ENCODE measurements around the gene LSM3.

The LSM3 gene

GRCh38 chr3:14158370-14158769 is 20.2 kb upstream of the LSM3 start:
- no peak for DNase-seq

- DNase-seq, result no peak
These were observed 19.2 kb upstream of the LSM3 start for GRCh38 chr3:14159426-14159825.

GRCh38 chr3:14161282-14161681 is 17.3 kb upstream of the LSM3 start:
- DNase-seq, result no peak

DNA sequence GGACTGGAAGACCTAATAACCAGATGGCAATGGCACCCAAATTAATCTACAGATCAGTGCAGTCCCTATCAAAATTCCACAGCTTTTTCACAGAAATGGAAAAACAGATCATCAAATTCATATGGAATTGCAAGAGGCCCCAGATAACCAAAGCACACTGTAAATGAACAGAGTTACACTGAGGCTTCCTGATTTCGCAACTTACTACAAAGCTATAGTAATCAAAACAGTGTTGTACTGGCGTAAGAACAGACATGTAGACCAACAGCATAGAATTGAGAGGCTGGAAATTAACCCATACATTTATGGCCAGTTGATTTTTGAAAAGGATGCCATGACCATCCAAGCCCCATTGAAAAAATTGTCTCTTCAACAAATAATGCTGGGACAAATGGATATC is 16.4 kb upstream of the LSM3 start:
- DNase-seq, result no peak

DNA sequence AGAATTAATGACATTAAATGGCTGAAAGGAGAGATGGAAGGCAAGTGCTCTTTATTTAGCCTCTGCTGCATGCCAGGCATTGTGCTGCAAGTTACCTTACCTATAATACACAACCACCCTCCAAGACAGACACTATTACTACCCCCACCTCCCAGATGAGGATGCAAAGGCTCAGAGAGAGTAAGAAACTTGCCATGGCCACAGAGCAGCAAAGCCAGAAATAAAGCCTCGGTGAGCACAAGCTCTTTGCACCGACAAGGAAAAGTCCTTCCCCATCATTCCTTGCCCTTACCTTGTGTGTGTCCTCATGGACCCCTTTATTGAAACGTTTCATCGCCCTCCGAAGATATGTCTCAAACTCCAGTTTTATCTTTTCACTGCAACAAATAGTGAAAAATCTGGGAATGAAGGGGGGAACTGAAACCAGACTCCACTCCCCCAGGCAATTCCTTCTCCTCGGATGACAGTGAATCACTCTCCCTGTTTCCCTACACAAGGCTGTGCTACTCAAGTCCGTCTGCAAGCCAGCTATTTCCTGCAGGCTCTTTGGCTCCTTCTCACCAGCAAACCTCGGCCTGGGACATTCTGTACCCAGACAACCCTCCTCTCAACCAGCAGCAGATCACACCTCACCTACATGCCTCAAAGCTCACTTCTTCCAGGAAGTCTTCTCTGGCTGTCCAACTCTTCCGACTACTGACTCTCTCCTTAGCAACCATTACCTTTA is 11.6 kb upstream of the LSM3 start:
- DNase-seq, result no peak

- DNase-seq, result no peak
These were observed 9.2 kb upstream of the LSM3 start for GRCh38 chr3:14169435-14169834.

GRCh38 chr3:14169871-14170270 is 8.7 kb upstream of the LSM3 start:
- DNase-seq, result no peak

DNA sequence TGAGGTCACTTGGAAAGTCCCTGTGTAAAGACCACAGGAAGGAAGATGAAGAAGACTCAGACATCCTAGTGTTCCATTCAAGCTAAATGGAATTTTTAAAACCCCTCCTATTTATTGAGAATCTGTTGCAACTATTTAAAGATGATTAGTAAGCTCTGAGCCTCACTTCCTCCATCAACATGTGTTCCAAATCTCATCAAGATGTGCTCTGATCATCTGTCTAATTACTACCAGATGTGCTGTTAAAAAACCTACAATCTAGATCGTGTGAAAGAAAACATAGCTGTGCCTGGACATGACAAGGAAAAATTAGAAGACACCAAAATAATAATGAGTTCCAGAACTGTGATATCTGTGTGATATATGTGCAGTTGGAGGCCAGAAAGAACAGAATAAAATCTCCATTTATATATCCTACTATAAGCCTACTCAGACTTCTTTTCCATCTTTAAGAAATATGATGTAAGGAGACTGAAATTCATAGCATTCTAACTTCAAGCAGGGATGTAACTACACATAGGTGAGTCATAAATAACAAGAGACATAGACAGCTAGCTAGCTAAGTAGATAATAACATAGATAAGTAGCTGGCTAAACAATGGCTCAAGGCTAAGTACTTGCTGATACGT is 8.0 kb upstream of the LSM3 start:
- no peak for DNase-seq

DNA sequence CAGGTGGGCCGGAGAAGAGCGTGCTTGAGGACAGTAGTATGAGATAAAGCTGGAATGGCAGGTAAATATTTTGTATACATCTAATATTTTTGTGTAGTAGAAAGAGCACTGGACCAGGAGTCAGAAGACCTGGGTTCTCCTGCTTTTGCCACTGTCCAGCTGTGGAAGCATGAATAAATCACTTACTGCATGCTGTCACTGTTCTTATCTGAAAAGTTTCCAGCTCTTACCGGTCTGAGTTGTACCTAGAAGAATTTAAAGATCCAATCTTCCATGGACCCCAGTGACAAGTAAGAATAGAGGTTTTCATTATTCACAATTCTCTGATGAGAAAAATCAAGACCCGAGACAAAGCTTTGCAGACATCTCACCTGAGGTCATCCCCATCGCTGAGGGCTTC is 6.1 kb upstream of the LSM3 start:
- no peak for DNase-seq

GRCh38 chr3:14174483-14174882 is 4.1 kb upstream of the LSM3 start:
- no peak for DNase-seq

DNA sequence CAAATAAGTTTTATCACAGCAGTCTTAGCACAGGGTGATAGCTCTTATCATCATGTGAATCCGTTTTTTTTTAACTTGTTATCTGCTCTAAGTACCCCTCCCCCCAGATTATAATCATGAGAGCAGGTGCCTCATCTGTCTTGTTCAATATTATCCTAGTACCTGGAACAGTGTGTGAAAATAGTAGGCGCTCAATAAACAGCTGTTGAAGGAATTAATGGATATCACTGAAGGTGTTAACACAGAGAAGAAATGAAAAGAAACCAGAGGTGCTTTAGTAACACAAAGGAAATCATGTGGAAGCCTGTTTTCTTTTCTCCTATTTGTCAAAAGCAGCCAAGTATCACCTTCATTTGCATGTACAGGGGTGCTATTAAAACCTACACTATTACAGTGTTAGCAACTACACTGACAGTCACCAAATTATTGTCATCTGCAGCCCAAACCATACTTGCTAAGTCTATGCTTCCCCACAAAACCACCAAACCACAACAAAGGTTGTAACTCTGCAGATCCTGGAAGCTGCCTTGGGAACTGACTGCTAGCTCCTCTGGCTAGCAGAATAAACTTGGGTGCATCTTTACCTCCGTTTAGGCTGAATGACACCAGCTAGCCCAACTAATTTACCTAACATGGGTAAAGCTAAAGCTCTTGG is 3.1 kb upstream of the LSM3 start:
- peak; percentile 11 to 17 for DNase-seq

DNA sequence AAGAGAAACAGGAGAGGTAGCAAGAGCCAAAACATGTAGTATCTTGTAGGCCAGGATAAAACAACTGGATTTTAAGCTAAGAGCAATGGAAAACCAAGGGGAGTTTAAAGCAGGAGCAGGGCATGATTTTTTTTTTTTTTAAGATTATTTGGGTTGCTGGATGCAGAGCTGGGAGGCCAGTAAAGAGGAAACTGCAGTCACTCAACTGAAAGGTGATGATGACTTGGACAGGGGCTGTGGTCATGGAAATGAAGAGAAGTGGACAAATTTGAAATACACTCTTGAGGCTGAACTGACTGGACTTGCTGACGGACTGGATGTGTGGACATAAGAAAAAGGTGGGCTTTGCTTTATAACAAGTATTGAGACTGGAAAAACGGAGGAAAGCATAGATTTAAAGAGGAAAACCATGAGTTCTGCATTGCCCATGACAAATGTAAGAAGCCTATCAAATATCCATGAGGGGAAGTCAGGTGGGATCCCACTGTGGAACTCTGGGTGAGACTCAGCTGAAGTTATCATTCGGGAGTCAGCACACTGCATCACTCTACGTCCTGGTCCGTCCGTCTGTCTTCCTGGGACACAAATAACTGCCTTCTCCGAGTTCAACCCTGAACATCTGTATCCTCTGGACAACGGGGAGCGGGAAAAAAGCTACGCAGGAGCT is 904 bp upstream of the LSM3 start:
- no peak for DNase-seq

GRCh38 chr3:14179114-14179465 is 473 bp downstream of the LSM3 start:
- no peak for DNase-seq

DNA sequence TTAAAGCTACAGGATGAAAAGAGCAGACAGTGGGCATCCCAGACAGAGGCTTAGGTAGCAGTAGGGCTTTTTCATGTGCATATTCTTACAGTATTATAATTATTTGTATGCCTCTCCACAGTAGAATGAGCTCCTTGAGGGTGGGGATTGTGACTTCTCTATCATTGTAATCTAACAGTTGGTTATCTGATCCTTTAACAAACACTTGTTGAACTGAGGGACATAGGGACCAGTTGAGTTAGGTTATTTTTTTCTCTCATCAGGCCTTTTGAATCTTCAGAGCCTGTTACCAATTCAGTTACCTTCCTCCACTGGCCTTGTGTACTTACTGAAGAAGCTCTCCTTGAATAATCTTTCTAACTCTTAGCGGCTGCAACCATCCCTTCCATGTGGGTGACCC is 1.2 kb downstream of the LSM3 start:
- DNase-seq, result no peak

GRCh38 chr3:14181253-14181652 is 2.6 kb downstream of the LSM3 start:
- no peak for DNase-seq

- no peak for DNase-seq
These were observed 4.5 kb downstream of the LSM3 start for GRCh38 chr3:14183015-14183577.

- no peak for DNase-seq
These were observed 8.3 kb downstream of the LSM3 start for GRCh38 chr3:14186854-14187458.

GRCh38 chr3:14188041-14188754 is 9.6 kb downstream of the LSM3 start:
- DNase-seq, result no peak

DNA sequence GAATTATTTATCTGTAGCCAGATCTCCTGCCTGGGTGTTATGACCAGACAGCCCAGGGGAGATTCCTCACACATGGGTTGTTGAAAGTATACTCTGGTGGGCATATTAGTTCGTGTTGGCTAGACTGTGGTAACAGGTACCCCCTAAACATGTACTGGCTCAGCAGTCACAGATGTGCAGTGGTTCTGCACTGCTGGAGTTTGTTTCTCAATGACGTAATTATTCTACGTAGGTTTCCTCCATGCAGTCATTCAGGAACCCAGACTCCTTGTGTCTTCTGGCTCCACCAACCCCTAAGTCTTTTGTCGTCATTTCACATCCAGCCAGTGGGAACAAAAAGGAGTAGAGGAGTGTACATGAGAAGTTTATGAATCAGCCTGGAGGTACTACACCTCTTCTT is 16.2 kb downstream of the LSM3 start:
- no peak for DNase-seq

DNA sequence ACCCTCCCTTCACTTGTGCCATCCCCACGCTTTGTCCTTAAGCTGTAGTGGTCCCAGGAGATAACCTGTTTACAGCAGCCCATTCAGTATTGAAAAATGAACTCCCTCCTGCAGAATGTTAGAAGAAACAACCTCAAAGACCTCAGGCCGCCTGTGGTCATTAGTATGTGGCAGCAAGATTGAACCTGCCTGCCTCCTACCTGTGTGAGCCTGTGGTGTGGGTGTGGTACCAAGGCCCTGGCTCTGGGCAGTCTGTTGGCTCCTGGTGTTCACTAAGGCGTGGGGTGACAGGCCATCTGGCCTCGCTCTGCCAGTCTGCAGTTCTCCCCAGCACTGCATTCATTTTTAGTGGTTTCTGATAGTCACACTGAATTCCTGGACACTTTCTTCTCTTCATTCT is 21.0 kb downstream of the LSM3 start:
- DNase-seq, result no peak

- DNase-seq, result no peak
These were observed 21.7 kb downstream of the LSM3 start for GRCh38 chr3:14200276-14200675.

DNA sequence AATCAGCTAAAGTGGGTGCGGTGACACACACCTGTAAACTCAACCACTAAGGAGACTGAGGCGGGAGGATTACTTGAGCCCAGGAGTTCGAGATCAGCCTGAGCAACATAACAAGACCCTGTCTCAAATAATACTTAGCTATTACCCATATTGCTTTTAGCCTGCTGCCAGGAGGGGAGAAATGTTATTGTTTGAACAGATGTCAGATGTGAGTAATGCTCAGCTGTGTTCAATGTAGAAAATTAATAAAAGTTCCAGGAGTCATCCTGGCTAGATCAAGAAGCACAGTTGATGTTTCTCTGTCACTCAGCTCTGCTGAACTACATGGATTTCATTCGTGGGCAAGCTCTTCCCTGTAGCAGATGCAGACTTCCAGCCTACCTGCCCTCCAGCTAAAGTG is 22.2 kb downstream of the LSM3 start:
- no peak for DNase-seq
